Kidney epithelial cell (primary cell): ENCODE measurements around the gene TMEM156. TPM values are rescaled to one million over a fixed set of nuclear protein-coding genes. Genes with fewer than 3 reads are reported as not detected.

Source experiments
- DNase-seq: peaks from one replicate; pipeline ENCODE4 v3.0.0-alpha.2; 2010; ENCODE audit warnings: low read depth
- H3K27me3 ChIP-seq: 2 replicates; pipeline ENCODE4 v1.6.0; 2011; ENCODE audit warnings: low read length; ENCODE audit not compliant: control insufficient read depth, insufficient read depth
- H3K36me3 ChIP-seq: 2 replicates; pipeline ENCODE4 v1.5.1; 2011; ENCODE audit warnings: low read length; ENCODE audit not compliant: control insufficient read depth, insufficient read depth
- H3K4me3 ChIP-seq: 2 replicates; pipeline ENCODE4 v1.5.1; 2011; ENCODE audit warnings: low read depth, mild to moderate bottlenecking, control low read depth, low read length
- total RNA-seq: library from RNA; depleted of rRNA; stranded (reverse); fragments of >200 nt; gene quantifications from 2 replicates; pipeline ENCODE4 v1.2.3, GENCODE V29; 2015
- TF ChIP-seq, protein P1 (sequence below): IDR thresholded peaks from 2 replicates; pipeline ENCODE4 v1.5.1; 2011; ENCODE audit warnings: mild to moderate bottlenecking, moderate library complexity, low read length, control low read depth, inconsistent platforms; ENCODE audit not compliant: insufficient read depth, poor library complexity, severe bottlenecking

The TMEM156 gene
- total RNA-seq, 1 donor from 2014 or later, result 2.0 TPM

DNA sequence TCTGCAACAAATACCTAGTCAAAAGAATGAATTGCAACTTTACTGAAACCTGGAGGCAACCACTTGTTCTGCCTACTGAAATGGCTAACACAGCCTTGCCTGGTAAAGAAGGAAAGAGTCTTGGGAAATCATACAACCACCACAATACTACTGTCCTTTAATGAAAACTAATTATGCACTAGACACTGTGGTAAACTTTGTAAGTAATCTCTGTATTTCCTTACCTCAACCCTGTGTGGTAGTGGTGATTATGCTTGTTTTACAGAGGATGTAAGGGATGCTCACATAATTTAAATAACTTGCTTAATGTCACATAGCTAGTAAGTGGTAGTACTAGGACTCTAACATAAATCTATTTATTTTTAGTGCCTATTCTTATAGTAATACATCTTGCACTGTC is 44.7 kb downstream of the TMEM156 start:
- H3K27me3 ChIP-seq, result no peaks in the 10 kb centered on the region
- no peak overlapping the region for H3K4me3 ChIP-seq
- H3K36me3 ChIP-seq, result no peaks in the 10 kb centered on the region
- TF ChIP-seq, protein P1, sequence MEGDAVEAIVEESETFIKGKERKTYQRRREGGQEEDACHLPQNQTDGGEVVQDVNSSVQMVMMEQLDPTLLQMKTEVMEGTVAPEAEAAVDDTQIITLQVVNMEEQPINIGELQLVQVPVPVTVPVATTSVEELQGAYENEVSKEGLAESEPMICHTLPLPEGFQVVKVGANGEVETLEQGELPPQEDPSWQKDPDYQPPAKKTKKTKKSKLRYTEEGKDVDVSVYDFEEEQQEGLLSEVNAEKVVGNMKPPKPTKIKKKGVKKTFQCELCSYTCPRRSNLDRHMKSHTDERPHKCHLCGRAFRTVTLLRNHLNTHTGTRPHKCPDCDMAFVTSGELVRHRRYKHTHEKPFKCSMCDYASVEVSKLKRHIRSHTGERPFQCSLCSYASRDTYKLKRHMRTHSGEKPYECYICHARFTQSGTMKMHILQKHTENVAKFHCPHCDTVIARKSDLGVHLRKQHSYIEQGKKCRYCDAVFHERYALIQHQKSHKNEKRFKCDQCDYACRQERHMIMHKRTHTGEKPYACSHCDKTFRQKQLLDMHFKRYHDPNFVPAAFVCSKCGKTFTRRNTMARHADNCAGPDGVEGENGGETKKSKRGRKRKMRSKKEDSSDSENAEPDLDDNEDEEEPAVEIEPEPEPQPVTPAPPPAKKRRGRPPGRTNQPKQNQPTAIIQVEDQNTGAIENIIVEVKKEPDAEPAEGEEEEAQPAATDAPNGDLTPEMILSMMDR, result no peak
- no peak for DNase-seq

DNA sequence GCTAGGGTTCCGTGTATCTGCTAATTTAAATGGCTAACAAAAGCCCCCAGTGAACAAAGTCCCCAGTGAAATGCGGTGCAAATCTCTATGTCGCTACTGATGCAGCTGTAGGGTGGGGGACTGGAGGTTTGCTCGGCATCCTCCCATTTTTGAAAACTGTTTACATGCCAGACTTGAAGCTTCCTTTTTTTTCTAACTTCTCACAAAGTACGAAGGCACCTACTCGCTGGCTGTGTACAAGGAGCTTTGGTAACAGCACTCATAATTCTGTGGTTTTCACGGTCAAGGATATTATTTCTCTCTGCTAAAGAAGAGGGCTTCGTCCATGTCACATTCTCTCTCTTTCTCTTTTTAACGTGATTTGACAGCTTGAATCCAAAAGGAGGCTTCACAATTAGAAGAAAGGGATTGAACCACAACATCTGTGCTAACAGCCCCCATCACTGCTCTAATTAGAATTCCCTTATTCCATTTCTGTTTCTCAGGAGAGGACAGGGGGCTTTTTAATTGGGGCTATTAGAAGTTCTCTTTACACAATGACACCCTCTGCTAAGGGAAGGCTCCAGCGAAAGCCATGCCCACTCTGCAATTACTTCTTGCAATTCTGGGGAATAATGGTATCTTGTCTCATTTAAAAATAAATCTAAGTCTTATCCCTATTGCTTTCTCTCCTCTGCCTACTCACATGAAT is 46.7 kb downstream of the TMEM156 start:
- no peak for DNase-seq
- H3K4me3 ChIP-seq, result no peak overlapping the region
- no peaks in the 10 kb centered on the region for H3K27me3 ChIP-seq
- H3K36me3 ChIP-seq, result no peaks in the 10 kb centered on the region
- TF ChIP-seq, protein P1, result no peak

DNA sequence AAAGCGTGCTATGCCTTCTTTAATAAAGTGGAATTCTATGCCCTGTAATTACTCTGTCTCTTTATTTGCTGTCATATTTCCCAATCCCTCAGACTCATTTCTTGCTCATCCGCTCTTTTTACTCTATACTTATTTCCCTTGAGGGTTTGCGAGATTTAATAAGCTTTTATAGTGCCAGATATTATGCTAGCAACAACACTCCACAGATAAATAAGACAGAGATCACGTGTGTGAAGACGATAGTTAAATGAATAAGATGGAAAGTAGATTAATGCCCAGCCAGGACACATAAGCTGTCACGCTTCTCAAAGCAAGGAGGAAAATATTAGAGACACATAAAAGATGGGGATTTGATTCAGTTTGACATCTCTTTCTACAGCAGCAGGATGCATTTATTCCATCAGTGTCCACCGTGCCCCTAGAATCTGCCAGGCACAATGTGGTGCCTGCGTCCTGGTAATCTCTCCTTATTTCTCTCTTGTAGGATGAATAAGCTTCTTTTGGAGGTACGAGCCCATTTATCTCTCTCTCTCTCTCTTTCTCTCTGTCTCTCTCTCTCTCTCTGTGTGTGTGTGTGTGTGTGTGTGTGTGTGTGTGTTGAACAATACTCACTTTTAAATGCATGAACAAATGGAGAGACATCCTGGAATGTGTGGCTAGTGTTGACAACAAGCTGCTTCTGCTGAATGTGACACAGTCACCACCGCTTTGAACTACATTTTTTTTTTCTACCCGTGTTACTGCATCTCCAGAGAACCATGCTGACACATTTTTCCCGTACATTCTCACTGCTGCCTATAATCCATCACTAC is 48.2 kb downstream of the TMEM156 start:
- H3K27me3 ChIP-seq, result no peaks in the 10 kb centered on the region
- H3K36me3 ChIP-seq, result no peaks in the 10 kb centered on the region
- H3K4me3 ChIP-seq, result no peak overlapping the region
- no peak for DNase-seq
- TF ChIP-seq, protein P1, result no peak

DNA sequence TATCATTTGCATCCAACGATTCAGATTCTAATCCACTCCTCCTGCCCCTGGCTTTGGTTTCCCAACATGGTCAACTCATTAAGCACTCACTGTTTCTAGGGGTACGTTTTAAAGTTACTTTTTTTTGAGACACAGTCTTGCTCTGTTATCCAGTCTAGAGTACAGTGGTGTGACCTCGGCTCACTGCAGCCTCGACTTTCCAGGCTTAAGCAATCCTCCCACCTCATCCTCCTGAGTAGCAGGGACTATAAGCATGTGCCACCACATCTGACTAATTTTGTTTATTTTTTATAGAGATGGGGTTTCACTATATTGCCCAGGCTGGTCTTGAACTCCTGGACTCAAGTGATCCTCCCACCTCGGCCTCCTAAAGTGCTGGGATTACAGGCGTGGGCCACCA is 48.9 kb downstream of the TMEM156 start:
- Histone ChIP-seq H3K27me3 (no peaks in the 10 kb centered on the region), H3K4me3 (no peak overlapping the region), H3K36me3 (no peaks in the 10 kb centered on the region)
- TF ChIP-seq, protein P1, result no peak
- no peak for DNase-seq

DNA sequence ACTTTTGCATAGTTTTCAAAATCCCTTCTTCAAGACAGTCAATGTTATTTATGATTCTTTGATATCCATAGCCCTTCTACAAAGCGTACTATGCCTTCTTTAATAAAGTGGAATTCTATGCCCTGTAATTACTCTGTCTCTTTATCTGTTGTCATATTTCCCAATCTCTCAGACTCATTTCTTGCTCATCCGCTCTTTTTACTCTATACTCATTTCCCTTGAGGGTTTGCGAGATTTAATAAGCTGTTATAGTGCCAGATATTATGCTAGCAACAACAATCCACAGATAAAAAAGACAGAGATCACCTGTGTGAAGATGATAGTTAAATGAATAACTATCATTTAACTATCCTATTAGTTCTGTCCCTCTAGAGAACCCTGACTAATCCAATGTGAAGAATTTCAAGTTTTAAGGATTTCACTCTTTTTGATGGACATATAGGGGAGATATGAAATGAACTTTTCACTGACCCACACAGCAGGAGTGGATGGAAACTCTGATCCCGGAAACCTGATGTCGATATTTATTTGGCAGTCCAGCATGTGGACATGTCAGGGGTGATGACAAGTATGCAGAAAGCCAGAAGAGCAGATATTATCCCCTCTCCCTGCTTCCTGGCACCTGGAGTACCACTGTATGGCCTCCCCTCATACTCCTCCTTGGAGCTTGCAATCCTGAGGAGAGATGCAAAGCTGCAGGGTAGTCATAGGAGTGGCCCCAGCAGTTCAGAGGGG is 49.7 kb downstream of the TMEM156 start:
- Histone ChIP-seq H3K27me3 (no peaks in the 10 kb centered on the region), H3K4me3 (no peak overlapping the region), H3K36me3 (no peaks in the 10 kb centered on the region)
- DNase-seq, result no peak
- TF ChIP-seq, protein P1, result no peak
